PFSK-1 (cell line): ENCODE results near the gene SLC2A13.

Experiments
- POLR2AphosphoS5 ChIP-seq: IDR thresholded peaks from 2 replicates; pipeline ENCODE4 v1.6.1; 2012; ENCODE audit warnings: low read depth, mild to moderate bottlenecking, control low read depth, low read length, moderate library complexity
- REST ChIP-seq, 2 experiments: IDR thresholded peaks; 2 replicates each; pipeline versions ENCODE4 v1.6.1 to v1.8.0; 2011 to 2012; ENCODE audit warnings: low read depth in 2 of 2, low read length in 2 of 2, control low read depth in 1 of 2, inconsistent platforms in 1 of 2, mild to moderate bottlenecking in 1 of 2, moderate library complexity in 1 of 2; ENCODE audit not compliant: insufficient read depth in 1 of 2
- TAF1 ChIP-seq: IDR thresholded peaks from 2 replicates; pipeline ENCODE4 v1.6.1; 2012; ENCODE audit warnings: low read length, control low read depth, borderline replicate concordance; ENCODE audit not compliant: insufficient read depth

- TF ChIP-seq POLR2AphosphoS5 (no peak), TAF1 (no peak), REST (IDR thresholded peaks at IDR 0.05; ENCODE audit: insufficient read depth in 1 of 2, low read depth in 2 of 2, low read length in 2 of 2) (no peak)
These were observed 382.1 kb downstream of the SLC2A13 start for GRCh38 chr12:39723831-39724230.
